PC-9 (cell line): ENCODE data around the gene MYADM.

ENCODE experiments used
- EZH2 ChIP-seq: fragments of 200-600 bp; sonication (generic); IDR thresholded peaks from 2 replicates; pipeline ENCODE4 v1.8.0; 2017; ENCODE audit warnings: antibody characterized with exemption, low read depth
- TF ChIP-seq, protein P1 (sequence below): fragments of 200-600 bp; sonication (generic); conservative IDR thresholded peaks from 2 replicates; pipeline ENCODE4 v1.6.1; 2017; ENCODE audit warnings: mixed run types, antibody characterized with exemption, mild to moderate bottlenecking, moderate library complexity

DNA sequence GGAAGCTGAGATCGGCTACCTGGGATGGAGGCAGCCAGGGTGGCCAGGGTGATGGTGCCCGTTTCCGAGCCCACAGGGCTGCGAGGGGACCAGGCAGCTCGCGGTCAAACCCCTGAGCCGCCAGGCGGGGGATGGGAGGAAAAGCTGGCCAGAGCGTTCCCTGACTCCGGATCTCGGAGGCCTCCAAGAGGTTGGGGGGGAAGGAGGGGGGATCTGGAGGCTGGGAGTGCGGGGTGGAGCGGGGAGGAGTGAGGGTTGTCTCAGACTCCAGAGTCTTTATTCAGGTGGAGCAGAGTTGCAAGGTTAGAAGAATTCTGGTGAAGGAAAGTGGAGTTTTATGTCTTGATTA, 42.5 kb downstream of the MYADM start:
- TF ChIP-seq, protein P1, sequence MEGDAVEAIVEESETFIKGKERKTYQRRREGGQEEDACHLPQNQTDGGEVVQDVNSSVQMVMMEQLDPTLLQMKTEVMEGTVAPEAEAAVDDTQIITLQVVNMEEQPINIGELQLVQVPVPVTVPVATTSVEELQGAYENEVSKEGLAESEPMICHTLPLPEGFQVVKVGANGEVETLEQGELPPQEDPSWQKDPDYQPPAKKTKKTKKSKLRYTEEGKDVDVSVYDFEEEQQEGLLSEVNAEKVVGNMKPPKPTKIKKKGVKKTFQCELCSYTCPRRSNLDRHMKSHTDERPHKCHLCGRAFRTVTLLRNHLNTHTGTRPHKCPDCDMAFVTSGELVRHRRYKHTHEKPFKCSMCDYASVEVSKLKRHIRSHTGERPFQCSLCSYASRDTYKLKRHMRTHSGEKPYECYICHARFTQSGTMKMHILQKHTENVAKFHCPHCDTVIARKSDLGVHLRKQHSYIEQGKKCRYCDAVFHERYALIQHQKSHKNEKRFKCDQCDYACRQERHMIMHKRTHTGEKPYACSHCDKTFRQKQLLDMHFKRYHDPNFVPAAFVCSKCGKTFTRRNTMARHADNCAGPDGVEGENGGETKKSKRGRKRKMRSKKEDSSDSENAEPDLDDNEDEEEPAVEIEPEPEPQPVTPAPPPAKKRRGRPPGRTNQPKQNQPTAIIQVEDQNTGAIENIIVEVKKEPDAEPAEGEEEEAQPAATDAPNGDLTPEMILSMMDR: no peak
- no peak for TF ChIP-seq EZH2
